GDM1 (cell line): ENCODE results near the gene DHCR24.

Experiments
- DNase-seq: peaks from one replicate; lab custom pipeline; 2025; lab: John Stamatoyannopoulos, UW

DHCR24 gene

DNA sequence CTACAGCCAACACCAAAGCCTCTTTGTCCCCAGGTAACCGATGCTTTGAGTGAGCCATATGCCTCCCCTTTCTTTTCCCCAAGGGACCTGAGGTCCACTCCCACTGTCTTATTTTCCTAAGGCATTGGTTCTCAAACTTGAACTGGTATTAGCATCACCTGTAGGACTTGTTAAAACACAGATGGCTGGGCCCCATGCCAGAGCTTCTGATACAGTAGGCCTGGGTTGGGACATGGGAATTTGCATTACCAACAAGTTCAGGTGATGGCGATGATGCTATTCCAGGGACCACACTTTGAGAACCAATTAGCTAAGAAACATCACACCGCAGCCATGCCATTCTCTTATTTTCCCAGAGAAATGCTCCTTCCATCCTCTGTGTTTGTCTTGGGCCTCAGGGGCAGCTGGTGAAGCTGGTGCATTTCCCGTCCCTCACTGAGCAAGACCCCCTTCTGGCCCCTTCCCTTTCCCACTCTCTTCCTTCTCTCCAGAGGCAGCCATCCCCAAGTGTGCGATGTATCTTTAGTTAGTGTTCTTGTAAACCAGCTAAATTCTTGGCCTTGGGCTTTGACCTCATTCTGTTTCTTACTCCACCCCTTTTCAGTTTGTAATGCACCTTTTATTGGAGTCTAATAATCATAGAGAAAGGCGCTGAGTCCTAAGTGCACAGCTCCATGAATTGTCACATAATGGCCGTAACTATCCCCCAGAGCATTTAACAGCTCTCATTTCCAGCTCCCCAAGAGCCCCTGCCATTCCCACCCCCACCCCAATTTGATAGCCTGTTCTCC is 71.7 kb downstream of the DHCR24 start:
- no peak for DNase-seq

DNA sequence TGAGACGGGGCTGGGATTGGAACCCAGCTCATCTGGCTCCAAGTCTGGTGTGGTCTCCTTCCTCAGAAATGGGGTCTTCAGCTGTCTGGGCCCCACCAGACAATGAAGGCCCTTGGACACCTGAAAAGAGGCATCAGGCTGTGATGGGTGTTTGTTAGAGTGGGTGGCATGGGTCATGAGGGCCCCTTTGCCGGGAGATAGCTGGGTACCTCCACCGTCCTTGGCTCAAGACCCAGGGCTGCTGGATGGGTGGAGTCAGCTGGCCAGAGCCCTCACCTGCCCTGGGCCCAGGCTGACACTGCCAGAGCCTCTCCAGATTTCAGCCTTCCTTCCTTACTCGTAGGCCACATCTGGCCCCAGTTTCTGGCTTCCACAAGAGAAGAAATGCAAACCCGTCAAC is 72.4 kb downstream of the DHCR24 start:
- DNase-seq = no peak

DNA sequence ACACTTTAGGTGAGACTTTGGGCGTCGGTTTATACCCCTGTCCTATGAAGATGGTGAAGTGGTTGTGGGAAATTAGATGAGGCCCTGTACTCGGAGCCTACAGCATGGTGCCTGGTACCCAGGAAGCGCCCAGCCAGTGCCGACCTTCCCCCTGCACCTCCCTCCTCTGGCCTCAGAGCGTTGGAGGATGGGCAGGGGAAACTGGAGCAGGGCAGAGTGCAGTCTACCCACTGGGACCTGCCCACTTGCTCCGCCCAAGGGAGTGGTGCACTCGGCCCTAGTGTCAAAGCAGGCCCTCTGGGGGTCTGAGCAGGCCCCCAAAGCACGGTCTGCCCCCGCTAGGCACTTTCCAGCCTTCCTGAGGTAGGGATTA is 72.9 kb downstream of the DHCR24 start:
- no peak for DNase-seq

DNA sequence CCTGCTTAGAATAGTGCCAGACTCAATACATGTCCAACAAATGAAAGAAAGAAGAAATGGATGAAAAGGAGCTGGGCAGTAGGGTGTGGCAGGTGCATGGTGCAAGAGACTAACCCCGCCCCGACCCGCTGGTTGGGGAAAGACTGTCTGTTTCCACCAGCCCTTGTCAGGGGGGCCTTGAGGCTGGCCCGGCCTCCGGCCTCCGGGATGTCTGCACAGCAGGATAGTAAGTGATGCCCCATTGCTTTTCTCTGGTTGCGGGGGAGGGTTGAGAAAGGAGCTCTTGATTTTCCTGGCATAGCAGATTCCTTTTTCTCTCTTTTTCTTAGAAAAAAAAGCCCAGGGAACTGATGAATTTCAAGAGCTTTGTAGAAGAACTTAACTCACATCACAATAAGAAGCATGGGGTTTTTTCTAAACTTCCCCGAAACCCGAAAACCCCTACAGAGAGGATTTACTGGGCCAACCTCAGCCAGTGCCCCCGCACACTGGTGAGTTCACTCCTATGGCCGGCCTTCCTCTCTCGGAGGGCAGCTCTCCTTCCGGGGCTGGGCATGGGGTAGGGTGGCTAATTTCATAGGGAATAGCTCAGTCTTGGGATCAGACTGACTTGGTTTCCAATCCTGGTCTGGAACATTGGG is 73.4 kb downstream of the DHCR24 start:
- DNase-seq = no peak

DNA sequence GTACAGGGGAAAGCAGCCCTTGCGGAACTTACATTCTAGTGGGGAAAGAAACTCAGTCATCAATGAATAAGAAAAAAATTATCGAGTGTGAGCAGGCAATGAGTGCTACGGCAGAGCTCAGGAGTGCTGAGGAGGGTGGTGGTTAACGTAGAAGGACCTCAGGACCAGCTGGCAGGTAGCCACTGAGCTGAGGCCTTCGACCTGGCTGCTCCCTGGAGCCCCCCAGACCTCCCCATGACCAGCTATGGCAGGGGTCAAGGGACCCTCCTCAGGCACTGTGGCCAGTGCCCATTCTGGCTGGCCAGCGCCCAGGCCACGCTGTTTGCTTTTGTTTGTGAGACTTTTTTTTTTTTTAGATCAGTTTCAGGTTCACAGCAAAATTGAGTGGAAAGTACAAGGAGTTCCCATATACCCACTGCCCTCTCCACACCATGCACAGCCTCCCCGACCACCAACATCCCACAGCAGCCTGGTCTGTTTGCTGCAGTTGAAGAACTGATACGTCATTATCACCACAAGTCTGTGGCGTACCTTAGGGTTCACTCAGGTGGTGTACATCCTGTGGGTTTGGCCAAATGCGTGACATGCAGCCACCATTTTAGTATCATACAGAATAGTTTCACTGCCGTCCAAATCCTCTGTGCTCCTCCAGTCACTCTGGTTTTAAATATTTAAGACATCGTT is 74.1 kb downstream of the DHCR24 start:
- DNase-seq = no peak

DNA sequence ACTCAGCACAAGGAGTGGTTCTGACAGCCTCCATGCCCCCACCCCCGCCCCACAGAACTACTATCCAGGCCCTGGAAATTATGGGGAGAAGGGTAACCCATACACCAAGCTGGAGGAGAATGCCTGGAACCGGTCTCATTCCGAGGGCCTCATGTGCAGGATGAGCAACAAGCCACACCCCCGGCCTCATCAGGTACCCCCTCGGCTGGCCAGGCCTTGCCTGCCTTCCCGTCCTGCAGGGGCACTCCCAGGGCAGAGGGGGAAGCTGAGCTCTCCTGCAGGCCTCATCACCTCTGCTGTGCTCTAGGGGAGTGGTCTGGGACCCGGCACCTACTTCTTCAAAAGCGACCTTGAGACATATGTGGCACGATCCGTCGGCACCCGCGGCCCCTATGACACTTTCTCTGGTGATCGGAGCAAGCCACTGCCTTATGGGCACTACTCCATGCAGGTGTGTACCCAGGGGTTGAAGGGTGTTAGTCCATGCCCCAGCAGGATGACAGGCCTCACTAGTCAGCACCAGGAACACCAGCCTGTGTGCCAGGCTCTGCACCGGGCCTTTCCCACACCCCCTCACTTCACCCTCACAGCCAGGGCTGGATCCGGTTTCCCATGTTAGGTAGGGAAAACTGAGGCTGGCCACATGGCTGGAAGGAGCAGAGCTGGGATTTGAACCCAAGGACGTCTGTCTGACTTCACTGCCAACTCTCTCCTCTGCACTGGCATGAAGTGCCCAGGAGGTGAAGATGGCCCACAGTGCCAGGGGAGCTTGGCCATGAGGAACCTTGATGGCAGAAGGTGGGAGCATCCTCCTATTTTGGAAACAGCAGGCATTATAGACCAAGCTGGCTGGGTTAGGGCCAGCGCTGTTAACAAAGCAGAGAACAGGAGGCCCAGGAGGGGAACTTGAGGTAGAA is 75.0 kb downstream of the DHCR24 start:
- DNase-seq = no peak

DNA sequence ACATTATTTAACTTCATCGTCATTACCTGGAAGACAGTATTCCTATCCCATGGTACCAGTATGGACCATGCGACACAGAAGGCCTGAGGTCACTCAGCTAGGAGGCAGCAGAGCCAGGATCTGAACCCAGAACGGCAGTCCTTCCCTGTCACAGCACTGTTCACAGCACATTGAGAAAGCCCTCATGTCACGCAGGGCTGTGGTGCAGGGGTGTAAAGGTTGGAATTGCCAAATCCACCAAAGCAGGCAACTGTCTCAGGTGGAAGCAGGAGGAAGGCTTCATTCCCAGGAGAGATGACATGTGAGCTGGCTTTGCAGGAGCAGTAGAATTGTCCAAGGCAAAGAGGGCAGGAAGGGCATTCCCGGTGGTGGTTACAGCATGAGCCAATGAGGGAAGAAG is 75.9 kb downstream of the DHCR24 start:
- no peak for DNase-seq

DNA sequence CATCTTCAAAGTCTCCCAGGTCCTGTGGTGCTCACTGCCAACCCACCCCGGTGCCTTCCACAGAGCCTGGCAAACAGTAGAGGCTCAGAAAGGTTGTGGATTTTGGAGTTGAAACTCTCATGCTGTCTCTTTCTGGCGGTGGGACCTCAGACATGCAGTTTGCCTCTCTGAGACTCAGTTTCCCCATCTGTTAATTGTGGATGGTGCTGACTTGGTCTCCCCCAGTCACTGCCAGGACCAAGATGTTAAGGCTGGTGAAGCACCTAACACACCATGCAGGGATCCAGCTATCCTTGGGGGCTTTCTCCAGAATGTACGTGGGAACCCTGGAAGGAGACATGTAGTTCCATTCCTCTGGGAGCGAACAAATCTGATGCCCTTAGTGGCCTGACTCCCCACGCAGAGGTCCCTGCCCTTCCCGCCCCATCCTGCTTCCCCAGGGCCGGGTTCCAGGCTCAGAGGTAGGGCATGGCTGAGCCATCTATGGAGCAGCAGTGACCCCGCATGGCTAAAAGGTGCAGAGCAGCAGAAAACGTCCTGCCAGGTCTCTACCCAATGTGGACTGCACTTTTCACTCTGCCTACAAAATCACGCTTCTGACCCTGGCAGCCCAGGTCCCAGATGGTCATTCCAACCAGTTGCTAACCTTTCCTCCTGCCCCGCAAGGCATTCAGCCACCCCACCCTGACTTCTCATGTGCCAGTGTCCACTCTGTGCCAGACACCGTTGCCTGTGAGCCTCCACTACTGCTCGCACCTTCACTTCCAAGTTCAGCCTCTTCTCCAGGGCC is 76.6 kb downstream of the DHCR24 start:
- peak; percentile 36 for DNase-seq

DNA sequence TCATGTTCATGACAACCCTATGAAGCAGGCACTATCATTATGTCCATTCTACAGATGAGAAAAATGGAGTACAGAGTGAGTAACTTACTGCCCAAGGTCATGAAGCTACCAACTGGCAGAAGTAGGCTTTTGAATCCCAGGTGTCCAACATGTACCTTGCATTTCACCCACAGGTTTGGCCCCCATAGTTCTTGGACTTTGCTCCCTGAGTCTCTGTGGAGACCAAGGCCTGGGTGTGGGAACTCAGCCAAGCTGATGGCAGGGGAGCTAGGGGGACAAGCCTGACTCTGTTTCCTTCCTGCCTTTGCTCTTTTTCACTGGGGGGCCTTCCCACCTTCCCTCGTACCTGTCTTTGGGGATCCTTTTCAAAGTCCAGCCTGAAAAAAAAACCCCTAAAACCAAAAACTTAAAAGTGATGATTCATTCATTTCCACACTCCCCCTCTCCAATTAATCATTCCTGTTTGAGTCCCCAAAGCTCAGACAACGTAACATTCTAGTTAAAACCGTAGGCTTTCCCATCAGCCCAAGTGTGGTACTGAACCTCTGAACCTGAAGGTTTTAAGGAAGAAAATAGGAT is 77.4 kb downstream of the DHCR24 start:
- no peak for DNase-seq

DNA sequence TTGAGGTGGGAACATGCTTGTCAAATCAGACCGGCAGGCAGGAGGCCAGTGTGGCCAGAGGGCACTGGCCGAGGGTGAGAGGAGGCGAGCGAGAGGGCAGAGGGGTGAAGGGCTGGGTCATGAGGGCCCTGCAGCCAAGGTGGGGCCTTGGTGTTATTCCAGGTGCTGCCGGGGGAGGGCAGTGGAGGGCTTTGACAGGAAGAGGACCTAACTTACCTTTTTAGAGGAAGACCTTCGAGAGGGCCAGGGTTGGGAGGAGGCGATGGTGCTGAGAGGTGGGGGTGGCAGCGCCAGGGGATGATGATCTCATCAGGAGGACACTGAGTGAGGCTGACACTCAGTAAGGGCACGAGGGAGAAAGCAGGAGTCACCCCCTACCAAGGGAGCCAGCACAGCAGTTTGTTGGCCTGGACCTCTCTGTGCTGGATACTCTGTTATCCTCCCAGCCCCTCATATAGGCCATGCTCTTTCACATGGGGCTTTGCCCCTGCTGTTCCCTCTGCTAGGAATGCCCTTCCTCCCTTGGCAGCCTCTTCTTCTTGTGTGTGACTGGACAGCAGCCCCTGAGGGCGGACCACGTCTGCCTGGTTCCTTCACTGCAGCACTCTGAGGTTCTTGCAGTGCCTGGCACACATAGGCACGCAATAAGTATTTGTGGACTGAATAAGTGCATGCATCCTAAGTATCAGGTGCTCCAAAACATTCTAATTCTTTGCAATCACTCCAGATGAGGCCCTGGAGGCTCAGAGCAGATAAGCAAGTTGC is 78.4 kb downstream of the DHCR24 start:
- no peak for DNase-seq

DNA sequence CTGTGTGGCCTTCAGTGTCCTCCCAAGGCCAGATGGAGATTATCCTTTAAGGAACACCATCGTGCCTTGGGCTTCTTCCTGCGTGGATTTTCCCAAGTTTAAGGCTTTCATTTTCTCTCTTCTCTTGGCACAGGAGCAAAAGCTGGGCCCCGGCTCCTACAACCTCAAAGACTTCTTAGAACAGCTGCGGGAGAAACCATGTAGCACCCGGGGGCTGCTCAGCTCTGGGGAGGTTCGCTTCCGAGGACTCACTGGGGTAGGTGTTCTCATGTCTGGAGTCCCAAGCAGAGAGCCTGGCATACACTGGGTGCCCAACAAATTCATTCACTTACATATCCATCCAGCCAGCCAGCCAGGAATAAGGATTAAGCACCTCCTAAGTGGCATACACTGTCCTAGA is 79.2 kb downstream of the DHCR24 start:
- DNase-seq = no peak

DNA sequence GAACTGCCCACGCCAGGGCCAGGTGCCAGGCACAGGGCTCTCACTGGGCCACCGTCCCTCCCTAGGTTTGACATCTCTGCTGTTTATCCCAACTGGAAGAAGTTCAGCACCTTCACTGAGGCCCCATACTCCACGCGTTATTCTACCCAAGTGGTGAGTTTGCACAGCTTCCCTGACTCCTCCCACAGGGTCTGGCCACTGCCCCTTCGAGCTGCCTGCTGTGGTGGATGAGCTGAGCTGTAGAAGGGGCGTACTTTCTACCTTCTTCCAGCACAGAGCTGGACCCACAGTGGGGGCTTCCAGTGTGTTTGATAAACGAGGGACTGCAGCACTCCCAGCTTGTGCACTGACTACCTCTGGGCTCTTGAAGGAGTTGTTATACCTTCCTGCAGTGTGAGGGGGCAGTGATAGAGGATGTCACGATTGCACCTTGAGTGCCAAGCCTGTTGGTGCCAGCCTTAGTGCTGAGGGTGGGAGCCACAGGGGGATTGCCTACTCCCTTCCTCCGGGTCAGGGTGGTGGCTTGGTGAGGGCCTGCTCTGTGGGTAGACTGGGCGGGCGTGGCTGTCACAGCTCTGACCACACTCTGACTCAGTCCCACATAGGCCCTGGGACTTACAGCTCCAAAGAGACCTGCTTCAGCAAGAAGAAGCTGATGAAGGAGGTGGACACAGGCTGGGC is 79.9 kb downstream of the DHCR24 start:
- no peak for DNase-seq

DNA sequence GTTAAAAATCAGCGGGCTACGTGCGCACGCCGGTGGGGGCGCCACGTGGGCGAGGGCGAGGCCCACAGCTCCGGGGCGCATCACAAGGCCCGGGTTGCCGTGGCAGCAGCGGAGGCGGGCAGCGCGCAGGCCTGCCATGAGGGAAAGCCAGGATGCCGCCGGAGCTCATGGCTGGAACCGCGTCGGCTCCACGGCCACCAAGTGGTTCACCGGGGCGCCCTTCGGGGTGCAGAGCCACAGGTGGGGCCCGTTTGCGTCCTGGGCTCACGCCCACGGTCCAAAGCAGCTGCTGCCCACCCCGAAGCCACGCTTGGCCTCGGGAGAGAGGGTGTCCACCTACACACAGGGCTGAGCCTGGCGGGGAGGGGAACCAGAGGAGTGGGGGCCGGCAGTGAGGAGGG is 81.0 kb downstream of the DHCR24 start:
- no peak for DNase-seq

DNA sequence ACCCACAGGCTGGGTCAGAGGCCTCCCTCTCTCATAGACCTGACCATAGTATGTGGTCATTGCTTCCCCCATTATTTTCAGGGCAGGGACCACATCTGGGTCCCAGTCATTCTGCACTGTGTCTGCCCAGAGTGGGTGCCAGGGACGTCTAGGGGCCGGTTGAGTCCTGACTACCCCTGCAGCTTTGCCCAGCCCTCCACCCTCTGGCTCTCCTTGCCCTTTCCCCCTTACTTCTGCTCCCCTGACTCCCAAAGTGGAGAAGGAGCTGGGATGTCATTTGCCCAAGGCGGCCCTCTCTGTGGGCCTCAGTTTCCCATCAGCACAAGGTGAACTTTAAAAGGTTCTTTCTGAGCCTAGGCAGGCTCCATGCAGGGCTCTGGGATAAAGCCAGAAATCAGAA is 81.5 kb downstream of the DHCR24 start:
- DNase-seq = no peak

DNA sequence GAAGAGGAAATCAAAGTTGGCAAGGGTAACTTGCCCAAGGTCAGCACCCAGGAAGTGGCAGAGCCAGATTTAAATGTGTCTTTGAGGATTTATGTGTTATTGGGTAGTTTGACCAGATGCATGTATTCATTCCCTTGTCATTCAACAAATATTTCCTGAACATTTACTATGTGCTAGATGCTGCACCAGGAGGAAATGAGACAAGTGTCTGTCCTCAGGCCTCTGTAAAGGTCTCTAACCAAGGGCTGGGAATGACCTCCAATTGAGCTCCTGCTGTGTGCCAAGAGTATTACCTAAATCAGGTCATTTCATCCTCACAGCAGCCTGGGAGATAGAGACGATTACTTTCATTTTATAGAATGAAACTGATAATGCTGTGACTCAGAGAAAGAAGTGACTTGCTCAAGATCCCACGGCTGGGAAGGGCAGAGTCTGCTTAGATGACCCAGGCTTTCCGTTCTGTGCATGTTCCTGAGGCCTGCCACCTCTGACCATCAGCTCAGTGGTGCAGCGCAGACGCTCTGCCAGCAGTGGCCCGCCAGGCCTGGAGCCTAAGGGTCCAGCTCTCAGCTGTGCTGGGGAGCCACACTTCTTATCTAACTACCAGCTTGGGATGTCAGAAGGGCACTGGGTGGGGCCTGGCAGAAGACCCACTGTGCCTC is 82.4 kb downstream of the DHCR24 start:
- no peak for DNase-seq

DNA sequence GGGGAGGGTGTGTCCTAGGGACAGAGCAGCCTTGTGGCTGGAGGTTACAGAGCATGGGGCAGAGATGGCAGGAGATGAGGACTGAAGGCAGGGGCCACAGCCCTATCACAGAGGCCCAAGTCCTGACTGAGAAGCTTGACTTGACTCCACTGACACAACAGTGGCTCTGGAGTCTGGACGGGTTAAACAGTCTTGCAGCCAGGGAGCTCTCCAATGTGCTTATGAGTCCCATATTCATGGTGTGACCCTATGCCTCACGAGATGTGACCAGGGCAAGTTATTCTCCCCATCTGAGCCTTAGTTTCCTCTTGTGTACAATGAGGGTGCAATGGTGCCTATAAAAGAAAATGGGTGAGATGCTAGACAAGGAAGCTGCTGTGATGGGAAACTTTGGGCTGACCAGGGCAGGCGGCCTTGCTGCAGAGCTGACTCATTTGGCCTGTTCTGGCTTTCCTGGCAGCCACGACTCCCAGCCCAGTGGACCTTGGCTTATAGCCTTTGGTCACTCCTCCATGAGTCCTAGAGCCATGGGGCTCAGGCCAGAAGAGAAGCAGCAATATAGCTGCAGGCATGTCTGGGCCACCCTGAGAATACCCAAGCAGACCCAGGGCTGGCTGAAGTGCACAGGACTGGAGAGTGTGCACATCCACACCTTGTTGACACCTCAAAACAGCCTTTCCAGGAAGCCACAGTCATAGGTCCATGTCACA is 83.1 kb downstream of the DHCR24 start:
- no peak for DNase-seq

DNA sequence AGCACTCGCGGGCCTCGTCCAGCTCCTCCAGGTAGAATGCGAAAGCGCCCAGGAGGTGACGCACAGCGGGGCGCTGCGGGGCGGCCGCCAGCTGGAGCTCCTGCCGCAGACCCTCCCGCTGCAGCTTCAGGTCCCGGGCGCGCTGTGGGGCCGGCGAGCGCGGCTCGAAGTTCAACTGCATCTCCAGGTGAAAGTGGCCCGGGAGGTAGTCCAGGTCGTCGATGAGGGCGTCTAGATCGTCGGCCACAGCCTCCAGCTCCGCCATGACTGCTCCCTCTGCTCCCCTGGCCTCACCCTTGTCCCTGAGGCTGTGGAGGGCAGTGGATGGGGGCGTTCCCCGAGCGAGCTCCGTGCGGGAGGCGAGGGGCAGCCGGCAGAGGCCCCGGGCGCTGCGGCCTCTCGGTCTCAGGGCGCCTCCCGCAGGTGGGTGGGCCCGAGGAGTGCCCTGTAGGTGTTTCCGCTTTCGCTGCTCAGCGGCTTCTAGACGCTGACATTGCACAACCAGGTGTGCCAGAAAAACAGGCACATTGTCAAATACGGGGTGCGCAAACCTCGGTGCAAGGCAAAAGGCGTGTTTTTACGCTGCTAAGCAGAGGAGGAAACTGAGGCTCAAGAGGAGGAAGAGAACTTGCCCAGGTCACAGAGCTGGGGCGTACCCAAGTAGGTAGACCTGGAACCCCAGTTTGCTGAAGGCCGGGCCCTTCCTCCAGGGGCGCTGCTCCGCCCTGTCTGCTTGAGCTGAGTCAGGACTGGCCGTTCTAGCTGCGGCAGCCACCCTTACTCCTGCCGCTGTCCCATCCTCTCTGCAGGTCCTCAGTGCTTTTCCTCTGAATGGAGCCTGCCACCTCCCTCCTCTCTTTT is 85.9 kb downstream of the DHCR24 start, which contains the start of gene TTC22:
TTC22 (minus strand) TSS at position 425 of the 861 bp plus-strand sequence; CDS start at position 265, 160 bp downstream.
- DNase-seq = no peak
